OCI-M1 (cell line): ENCODE results near the gene TMC3.

ENCODE experiments used
- DNase-seq: peaks from one replicate; lab custom pipeline; 2025; lab: John Stamatoyannopoulos, UW

The TMC3 gene

GRCh38 chr15:81297603-81298575 is 76.1 kb downstream of the TMC3 start:
- DNase-seq: no peak

DNA sequence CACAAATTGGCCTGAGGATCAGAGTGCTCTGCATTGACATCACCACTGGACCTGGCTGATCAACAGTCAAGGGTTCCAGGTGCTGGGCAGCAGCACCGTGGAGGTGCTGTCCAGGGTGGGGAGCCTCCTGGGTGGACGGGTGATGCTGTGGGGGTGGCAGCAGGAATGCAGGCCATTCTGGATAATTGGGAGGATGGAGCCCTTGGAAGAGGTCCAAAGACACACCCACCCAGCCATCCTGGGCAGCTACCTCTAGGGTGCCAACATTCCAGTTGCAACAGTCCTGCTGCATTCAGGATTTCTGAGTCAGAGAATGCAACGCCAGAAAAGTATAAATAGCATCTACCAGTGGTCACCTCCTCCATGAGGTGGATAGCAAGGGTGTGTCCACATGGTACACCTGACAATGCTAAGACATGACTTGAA is 76.9 kb downstream of the TMC3 start:
- DNase-seq: no peak

DNA sequence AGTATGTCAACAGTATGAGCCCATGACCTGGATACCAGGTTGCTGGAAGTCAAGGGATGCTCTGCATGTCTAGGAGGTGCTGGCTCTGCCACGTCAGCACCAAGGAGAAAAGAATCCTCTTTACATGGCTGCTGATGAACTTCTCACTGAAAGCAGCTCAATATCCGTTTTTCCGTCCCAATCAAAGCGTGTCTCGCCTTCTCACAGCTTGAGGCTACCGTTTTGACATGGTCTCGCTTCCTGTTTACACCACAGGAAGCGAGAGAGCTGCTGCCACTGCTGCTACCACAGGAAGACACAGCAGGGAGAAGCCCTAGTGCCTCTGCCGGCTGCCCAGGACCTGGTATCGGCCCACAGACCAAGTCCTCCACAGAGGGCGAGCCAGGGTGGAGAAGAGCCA is 77.3 kb downstream of the TMC3 start:
- DNase-seq: no peak

- DNase-seq: no peak
Measured at GRCh38 chr15:81296186-81296585, 77.8 kb downstream of the TMC3 start.

DNA sequence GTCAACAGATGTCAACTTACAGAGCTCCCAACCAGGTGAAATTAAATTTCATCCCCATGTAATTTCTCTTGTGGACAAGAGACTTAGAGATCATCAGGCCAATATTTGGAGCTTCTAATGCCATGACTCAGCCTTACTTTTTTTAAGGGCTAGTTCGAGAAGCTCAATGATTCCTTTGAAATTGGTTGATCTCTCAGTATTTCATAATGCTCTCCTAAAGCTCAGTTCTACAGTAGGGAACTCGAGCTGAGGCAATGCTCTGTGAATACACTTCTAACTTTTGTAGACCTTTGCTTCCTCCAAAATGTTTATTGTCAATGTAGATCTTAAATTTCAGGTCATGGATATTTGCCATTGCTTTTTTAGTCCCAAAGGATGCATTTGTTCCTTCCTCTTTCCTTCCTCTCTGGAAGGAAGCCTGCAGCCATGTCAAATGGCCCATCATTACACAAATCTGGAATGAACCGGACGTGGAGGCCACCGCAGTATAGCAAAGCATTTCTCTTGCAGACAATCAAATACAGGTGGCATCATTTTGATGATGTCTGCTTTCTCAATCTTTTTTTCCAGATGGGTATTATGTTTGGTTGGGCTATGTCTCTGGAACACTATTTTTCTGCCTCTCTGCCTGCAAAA is 78.4 kb downstream of the TMC3 start:
- DNase-seq: no peak

GRCh38 chr15:81294516-81294880 is 79.5 kb downstream of the TMC3 start:
- no peak for DNase-seq

GRCh38 chr15:81293728-81294515 is 80.1 kb downstream of the TMC3 start:
- no peak for DNase-seq

- no peak for DNase-seq
Measured at GRCh38 chr15:81292523-81293001, 81.5 kb downstream of the TMC3 start.

DNA sequence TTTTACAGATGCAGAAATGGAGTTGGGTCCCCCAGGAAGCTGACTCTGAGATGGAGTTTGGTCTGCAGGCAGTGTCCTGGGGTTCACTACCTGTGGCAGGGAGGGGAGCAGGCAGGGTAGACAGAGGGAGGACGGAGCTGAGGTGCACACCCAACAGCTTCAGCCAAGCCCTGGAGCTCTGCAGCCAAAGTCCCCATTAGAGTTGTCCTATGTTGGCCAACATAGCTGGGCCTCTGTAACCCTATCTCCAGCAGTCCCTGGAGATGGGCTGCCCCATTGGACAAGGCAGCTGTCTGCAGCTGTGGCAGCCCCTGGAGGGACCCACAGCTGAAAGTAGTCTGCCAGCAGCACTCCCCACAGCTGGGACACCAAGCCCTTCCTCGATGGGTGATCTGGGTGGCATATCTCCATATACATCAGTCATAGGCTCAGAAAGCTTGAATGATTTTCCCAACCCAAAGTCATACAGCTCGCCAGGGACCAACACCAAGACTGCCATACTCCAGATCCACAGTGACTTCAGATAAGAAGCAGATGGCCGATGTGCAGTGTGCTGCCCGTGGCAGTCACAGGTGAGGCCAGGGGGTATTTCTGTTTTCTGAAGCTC is 82.0 kb downstream of the TMC3 start:
- no peak for DNase-seq

GRCh38 chr15:81289910-81290309 is 84.1 kb downstream of the TMC3 start:
- no peak for DNase-seq

GRCh38 chr15:81288616-81289015 is 85.4 kb downstream of the TMC3 start:
- no peak for DNase-seq

- DNase-seq: no peak
Measured at GRCh38 chr15:81288040-81288439, 86.0 kb downstream of the TMC3 start.

DNA sequence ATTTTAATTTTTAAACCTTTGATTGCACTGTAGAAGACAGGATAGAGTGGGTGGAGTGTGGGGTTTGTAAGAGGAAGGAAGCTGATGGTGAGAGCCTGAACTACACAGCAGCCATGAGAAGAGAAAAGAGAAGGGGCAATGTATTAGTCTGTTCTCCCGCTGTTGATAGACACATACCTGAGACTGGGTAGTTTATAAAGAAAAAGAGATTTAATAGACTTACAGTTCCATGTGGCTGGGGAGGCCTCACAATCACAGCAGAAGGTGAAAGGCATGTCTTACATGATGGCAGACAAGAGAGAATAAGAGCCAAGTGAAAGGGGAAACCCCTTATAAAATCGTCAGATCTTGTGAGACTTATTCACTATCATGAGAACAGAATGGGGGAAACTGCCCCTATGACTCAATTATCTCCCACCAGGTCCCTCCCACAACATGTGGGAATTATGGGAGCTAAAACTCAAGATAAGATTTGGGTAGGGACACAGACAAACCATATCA is 87.3 kb downstream of the TMC3 start:
- DNase-seq: no peak

- DNase-seq: no peak
Measured at GRCh38 chr15:81285461-81285860, 88.6 kb downstream of the TMC3 start.

- DNase-seq: no peak
Measured at GRCh38 chr15:81284256-81285031, 89.6 kb downstream of the TMC3 start.

DNA sequence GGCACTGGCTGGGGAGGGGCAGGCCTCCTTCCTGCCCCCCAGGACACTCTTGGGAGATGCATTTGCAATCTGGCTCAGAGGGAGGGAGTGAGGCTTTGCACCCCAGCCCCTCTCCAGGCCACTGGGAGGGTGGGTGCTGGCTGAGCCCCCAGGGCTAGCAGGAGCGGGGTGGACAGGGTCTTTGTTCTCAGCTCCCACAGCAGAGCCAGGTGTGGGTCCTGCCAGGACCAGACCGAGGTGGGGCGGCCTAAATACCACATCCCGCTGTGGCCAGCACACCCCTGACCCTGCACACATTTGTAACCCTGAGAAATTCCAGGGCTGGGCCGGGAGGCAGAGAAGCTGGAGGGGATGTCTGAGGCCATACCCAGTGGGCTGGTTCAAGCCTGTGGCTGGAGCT is 91.1 kb downstream of the TMC3 start:
- no peak for DNase-seq

GRCh38 chr15:81282606-81282895 is 91.5 kb downstream of the TMC3 start:
- DNase-seq: no peak

DNA sequence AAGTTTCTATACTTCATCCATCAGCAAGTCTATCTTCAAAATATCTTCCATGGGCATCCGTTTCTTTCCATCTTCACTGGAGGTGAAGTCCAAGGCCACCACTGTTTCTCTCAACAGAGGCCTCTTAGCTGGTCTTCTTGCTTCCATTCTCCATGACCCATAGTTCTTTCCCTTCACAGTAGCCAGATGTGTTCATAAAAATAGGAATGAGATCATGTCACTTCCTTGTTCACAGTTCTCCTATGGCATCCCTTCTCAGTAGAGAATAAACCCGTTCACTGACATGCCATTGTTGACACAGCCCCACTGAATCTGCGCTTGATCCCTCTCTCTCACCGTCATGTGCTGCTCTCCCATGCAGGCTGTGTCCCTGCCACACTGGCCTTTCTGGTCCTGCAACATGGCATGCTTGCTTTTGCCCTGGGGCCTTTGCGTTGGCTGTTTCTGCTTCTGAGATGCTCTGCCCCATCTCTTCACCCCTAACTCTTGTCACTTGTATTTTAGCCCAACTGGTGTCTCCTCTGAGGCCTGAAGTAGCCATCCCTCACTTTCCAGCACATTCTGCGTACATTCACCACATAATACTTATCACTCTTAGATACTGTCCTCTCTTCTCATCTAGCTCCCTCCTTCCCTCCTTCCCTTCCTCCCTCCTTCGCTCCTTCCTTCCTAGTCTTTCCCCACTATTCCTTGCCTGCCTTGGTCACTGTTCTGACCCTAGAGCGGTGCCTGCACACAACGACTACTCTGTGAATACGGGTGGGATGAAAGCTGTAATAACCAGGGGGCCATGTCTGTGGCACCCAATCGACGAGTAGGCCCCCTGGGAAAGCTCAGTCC is 92.0 kb downstream of the TMC3 start:
- no peak for DNase-seq

GRCh38 chr15:81281456-81281735 is 92.6 kb downstream of the TMC3 start:
- no peak for DNase-seq
